ENCODE results near the gene VAV2. TPM values are rescaled to one million over a fixed set of nuclear protein-coding genes. Genes with fewer than 3 reads are reported as not detected.

The VAV2 gene
- total and polyA plus RNA-seq, 9 of the 15 experiments (the other 6 are each of a cell fraction or from before 2014, with no cell fraction given): 0.01 to 2.7 (median 1.0) TPM; not detected in 1

DNA sequence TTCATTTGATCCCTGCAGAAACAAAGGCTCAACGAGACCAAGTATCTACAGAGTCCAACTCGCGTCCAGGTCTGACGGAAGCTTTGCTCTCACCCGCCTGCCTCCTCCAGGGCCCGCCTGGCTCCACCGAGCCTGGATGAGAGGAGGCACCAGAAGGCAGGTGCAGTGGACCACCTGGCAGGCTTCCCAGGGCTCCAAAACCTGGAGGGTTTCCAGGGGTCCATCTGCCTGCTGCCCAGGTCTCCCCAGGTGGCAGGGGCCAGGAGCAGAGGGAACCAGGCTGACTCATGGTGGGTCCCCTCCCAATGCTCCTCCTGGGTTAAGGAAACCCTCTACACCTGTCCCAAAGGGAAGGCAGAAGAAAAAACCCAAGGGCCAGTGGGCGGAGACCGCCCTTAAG, 59.5 kb downstream of the VAV2 start:
- WGBS (ENCODE audit: insufficient coverage, low coverage, missing lambda C conversion rate): 0% methylated on average over 8 of the region's 9 CpGs
- Histone ChIP-seq H3K4me3 (no peak overlapping the region), H3K27ac (ENCODE audit: extremely low read depth, low read depth, low read length) (no peak overlapping the region), H3K4me2 (ENCODE audit: insufficient read depth, low read length) (no peak overlapping the region), H3K4me1 (replicated peaks in 1 of 2; ENCODE audit: control insufficient read depth in 2 of 2, insufficient read depth in 2 of 2, low read length in 2 of 2) (peaks cover 0 to 9% of the 10 kb centered on the region in 2 experiments; a peak in 1 of 5 replicates), H3K36me3 (ENCODE audit: control insufficient read depth, insufficient read depth, low read length) (no peaks in the 10 kb centered on the region), H3K27me3 (ENCODE audit: control insufficient read depth in 2 of 2, insufficient read depth in 2 of 2, low read length in 2 of 2) (peaks cover 9 to 69% of the 10 kb centered on the region in 2 experiments), H3K9me3 (replicated peaks; ENCODE audit: control insufficient read depth, insufficient read depth, low read depth, low read length) (no peaks in the 10 kb centered on the region), H4K20me1 (replicated peaks; ENCODE audit: control insufficient read depth, insufficient read depth, low read length) (peaks cover 23% of the 10 kb centered on the region), H3K9ac (ENCODE audit: insufficient read depth in 1 of 2, low read depth in 2 of 2, low read length in 2 of 2) (no peak overlapping the region), H3K79me2 (ENCODE audit: control insufficient read depth, insufficient read depth, low read length) (no peaks in the 10 kb centered on the region), H2AFZ (ENCODE audit: low read depth, low read length) (no peak overlapping the region), H3K9me1 (ENCODE audit: control insufficient read depth, insufficient read depth, low read length) (no peaks in the 10 kb centered on the region)
- in situ Hi-C loops (cut with MboI): no loop called here
- no TSS peak for BruUV-seq (replicated peaks)
- DNase-seq (ENCODE audit: extremely low read depth in 1 of 4, low spot score in 3 of 4) (no peak), ATAC-seq (no peak), FAIRE-seq (no peak)
- no peak for TF ChIP-seq ZNF217 (CRISPR knock-in tag; IDR thresholded peaks at IDR 0.05)
- TF ChIP-seq ZEB2 (IDR thresholded peaks at IDR 0.05): no peak
- TF ChIP-seq EWSR1 (IDR thresholded peaks at IDR 0.05; ENCODE audit: borderline replicate concordance, low read depth, partially characterized antibody): no peak
- no peak for TF ChIP-seq HDAC1 (IDR thresholded peaks at IDR 0.05)
- TF ChIP-seq CCAR2 (IDR thresholded peaks at IDR 0.05; ENCODE audit: low read depth, low read length): no peak
- no peak for TF ChIP-seq FOXK1 (CRISPR knock-in tag; IDR thresholded peaks at IDR 0.05; ENCODE audit: borderline replicate concordance)
- TF ChIP-seq, protein P1, sequence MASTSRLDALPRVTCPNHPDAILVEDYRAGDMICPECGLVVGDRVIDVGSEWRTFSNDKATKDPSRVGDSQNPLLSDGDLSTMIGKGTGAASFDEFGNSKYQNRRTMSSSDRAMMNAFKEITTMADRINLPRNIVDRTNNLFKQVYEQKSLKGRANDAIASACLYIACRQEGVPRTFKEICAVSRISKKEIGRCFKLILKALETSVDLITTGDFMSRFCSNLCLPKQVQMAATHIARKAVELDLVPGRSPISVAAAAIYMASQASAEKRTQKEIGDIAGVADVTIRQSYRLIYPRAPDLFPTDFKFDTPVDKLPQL (IDR thresholded peaks at IDR 0.05; ENCODE audit: extremely low read depth, insufficient read length): no peak
- no peak for TF ChIP-seq SAFB (IDR thresholded peaks at IDR 0.05; ENCODE audit: borderline replicate concordance, low read depth, low read length)
- TF ChIP-seq MYBL2 (IDR thresholded peaks at IDR 0.05; ENCODE audit: low read depth): no peak
- TF ChIP-seq MYBL2 (CRISPR knock-in tag; IDR thresholded peaks at IDR 0.05; ENCODE audit: borderline replicate concordance): no peak
- no peak for TF ChIP-seq CBX3 (IDR thresholded peaks at IDR 0.05; ENCODE audit: borderline replicate concordance in 1 of 2, low read length in 2 of 2)
- no peak for TF ChIP-seq ILK (tag; IDR thresholded peaks at IDR 0.05; ENCODE audit: borderline replicate concordance, low read depth)
- TF ChIP-seq TAF7 (tag; IDR thresholded peaks at IDR 0.05): no peak
- TF ChIP-seq NELFE (IDR thresholded peaks at IDR 0.05; ENCODE audit: insufficient read depth, insufficient read length): no peak
- intact Hi-C loops (cut with micrococcal nuclease): no loop called here
- ChIA-PET CTCF (ENCODE audit: low intra/inter-chr PET ratio) (no interaction called here), POLR2A (no interaction called here)

All from K562 (cell line).